BJ (cell line): ENCODE measurements around the gene SORCS2. TPM values are rescaled to one million over a fixed set of nuclear protein-coding genes. Genes with fewer than 3 reads are reported as not detected.

Source experiments
- CTCF ChIA-PET: fragments of 350-600 bp; formaldehyde crosslinking; extraction: SDS; loops from one replicate; lab custom pipeline; 2021; ENCODE audit warnings: antibody characterized with exemption, inconsistent platforms; lab: Yijun Ruan, JAX
- POLR2A ChIA-PET: fragments of 300-600 bp; sonication (Branson Sonifier 250); formaldehyde crosslinking; extraction: SDS; loops from one replicate; lab custom pipeline; 2021; ENCODE audit warnings: antibody characterized with exemption; lab: Charles Lee
- DNase-seq: peaks from one replicate; pipeline ENCODE4 v3.0.0-alpha.2; 2011; ENCODE audit warnings: low read depth
- H3K27me3 ChIP-seq: 2 replicates; pipeline ENCODE4 v1.6.0; 2011; ENCODE audit warnings: low read length; ENCODE audit not compliant: control insufficient read depth, insufficient read depth
- H3K36me3 ChIP-seq: 2 replicates; pipeline ENCODE4 v1.5.1; 2011; ENCODE audit warnings: low read length; ENCODE audit not compliant: control insufficient read depth, insufficient read depth
- H3K4me3 ChIP-seq: 2 replicates; pipeline ENCODE4 v1.5.1; 2011; ENCODE audit warnings: low read depth, mild to moderate bottlenecking, control low read depth, low read length
- CTCF ChIP-seq: IDR thresholded peaks from 2 replicates; pipeline ENCODE4 v1.5.1; 2011; ENCODE audit warnings: low read depth, mild to moderate bottlenecking, control low read depth, inconsistent platforms, low read length, moderate library complexity; ENCODE audit not compliant: insufficient read depth
- polyA plus RNA-seq: library from polyadenylated mRNA; depleted of rRNA; stranded (reverse); fragments of >200 nt; gene quantifications from 2 replicates; pipeline ENCODE4 v1.2.3, GENCODE V29; 2011

The SORCS2 gene
- polyA plus RNA-seq, 1 experiment: 0.63 TPM

- H3K36me3 ChIP-seq: no peaks in the 10 kb centered on the region
- ChIA-PET CTCF (interaction anchor here (0.6 to 1.0 kb wide), 2 partner anchors 31 to 619 kb away, joined by 3 to 4 read pairs; no protein-coding TSS in a partner anchor), POLR2A (no interaction called here)
- DNase-seq: no peak
- 0 out of 2 replicates have a peak, but pooled peaks cover 2% of the 10 kb centered on the region for H3K27me3 ChIP-seq
- H3K4me3 ChIP-seq: no peak overlapping the region
- TF ChIP-seq CTCF: no peak
Observed at GRCh38 chr4:7739077-7739917, 547.0 kb downstream of the SORCS2 start.

DNA sequence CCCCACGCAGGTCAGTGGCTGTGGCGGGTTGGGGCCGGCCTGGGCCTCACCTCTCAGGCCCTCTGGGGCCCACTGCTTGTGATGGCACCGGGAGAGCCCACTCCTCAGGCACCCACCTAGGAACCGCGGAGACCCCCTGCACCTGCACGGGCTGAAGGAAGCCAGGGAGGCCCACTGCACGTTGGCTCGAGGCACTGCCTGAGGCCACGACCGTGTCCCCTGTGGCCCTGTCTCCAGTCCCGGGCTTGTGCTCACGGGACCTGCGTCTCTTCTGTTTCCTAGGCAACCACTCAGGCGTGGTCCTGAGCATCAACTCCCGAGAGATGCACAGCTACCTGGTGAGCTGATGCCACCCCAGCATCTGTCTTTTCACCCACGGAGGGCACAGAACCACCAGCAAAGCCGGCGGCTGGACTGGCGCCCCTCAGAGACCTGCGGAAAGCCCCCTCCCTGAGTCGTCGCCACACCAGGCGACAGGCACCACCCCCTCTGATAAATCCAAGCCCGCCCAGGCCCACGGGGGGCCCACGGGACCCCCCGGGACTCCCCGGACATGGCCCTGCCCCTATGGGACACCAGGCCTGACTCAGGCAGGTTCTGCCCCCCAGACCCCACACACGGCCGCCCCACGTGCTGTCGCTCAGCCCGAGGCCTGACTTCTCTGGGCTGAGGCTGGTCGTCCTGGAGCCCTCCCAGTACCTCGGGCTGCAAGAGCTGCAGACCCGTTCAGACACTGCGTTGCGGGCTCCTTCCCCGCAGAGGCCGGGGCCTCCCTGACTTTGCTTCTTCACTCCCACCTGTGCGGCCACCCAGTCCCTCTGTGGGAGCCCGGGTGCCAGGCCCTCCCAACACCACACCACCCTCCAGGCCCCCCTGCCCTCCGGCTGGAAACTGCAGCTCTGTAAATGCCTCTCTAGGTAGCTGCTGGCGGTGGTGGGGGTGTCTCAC is 547.9 kb downstream of the SORCS2 start:
- POLR2A ChIA-PET: no interaction called here
- Histone ChIP-seq H3K27me3 (no peaks in the 10 kb centered on the region), H3K4me3 (no peak overlapping the region), H3K36me3 (no peaks in the 10 kb centered on the region)
- TF ChIP-seq CTCF: no peak
- DNase-seq: no peak
- CTCF ChIA-PET: no interaction called here

GRCh38 chr4:7740866-7741525 is 548.7 kb downstream of the SORCS2 start:
- DNase-seq: no peak
- ChIA-PET POLR2A (no interaction called here), CTCF (interaction anchor here (0.5 kb wide), 1 partner anchor 20 kb away, joined by 3 read pairs; no protein-coding TSS in a partner anchor)
- TF ChIP-seq CTCF: no peak
- Histone ChIP-seq H3K27me3 (no peaks in the 10 kb centered on the region), H3K36me3 (no peaks in the 10 kb centered on the region), H3K4me3 (no peak overlapping the region)

DNA sequence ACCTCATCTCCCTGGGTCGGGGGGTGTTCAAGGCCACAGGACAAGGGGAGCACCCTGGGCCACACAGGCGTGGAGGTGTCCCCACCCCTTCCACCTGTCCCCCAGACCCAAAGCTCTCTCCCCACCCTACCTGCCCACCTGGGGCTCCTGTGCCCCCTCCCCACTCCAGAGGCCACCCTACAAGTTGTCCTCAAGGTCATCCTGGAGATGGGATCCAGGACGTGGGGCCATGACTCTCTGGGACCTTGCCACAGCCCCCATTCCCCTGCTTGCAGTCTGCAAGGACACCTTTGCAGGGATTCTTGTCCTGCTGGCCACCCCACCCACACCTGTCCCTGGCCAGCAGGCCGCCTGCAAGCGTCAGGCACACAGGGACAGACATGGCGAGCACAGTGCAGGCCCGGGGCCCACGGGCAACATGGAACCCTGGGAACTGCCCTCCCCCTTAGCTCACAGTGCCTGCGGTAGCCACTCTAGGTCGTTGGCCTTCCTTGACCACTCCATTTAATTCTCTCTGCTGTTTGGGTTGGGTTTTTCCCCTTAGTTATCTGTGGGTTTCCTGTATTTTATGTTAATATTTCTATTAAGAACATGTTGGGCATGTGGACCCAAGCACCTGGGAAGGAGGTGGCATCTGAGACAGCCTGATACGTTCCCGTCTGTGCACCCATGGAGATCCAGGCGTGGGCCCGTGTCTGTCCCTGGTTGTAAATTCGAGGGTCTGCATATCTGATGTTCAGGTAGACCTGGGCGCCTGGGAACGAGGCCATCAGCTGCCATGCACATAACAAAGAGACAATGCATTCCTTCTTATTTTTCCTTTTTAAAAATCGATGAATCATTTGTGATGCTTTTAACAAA is 549.8 kb downstream of the SORCS2 start:
- no peak overlapping the region for H3K4me3 ChIP-seq
- no peak for DNase-seq
- CTCF ChIA-PET: interaction anchor here (1.9 kb wide), 1 partner anchor 22 kb away, joined by 5 read pairs; no protein-coding TSS in a partner anchor
- H3K27me3 ChIP-seq: no peaks in the 10 kb centered on the region
- POLR2A ChIA-PET: no interaction called here
- H3K36me3 ChIP-seq: no peaks in the 10 kb centered on the region; the same call in 1 of the 2 replicates
- no peak for TF ChIP-seq CTCF
